DOHH2 (cell line): ENCODE results near the gene RPS6KA2.

Source experiments
- H3F3A ChIP-seq: fragments of 200-600 bp; sonication (generic), shearing (Covaris generic); 2 replicates; pipeline ENCODE4 v1.6.0; 2016; ENCODE audit warnings: antibody characterized with exemption, mild to moderate bottlenecking; ENCODE audit not compliant: control insufficient read depth, insufficient read depth
- H3K27ac ChIP-seq: fragments of 200-600 bp; sonication (generic); 2 replicates; pipeline ENCODE4 v1.5.1; 2014; ENCODE audit warnings: low read depth, mild to moderate bottlenecking, low read length, moderate library complexity
- H3K27me3 ChIP-seq: fragments of 200-600 bp; sonication (generic); 2 replicates; pipeline ENCODE4 v1.6.1; 2014; ENCODE audit warnings: mild to moderate bottlenecking, low read length, mixed read lengths; ENCODE audit not compliant: control insufficient read depth
- H3K36me3 ChIP-seq: fragments of 200-600 bp; sonication (generic); 2 replicates; pipeline ENCODE4 v1.6.1; 2014; ENCODE audit warnings: mild to moderate bottlenecking, low read length, moderate library complexity, mixed read lengths; ENCODE audit not compliant: control insufficient read depth
- H3K4me1 ChIP-seq: fragments of 200-600 bp; sonication (generic); 2 replicates; pipeline ENCODE4 v1.6.1; 2014; ENCODE audit warnings: mild to moderate bottlenecking, low read length, mixed read lengths; ENCODE audit not compliant: control insufficient read depth
- H3K4me2 ChIP-seq: fragments of 200-600 bp; sonication (generic); 2 replicates; pipeline ENCODE4 v1.6.0; 2014; ENCODE audit warnings: mild to moderate bottlenecking, low read length, moderate library complexity
- H3K4me3 ChIP-seq: fragments of 200-600 bp; sonication (generic); 2 replicates; pipeline ENCODE4 v1.5.1; 2014; ENCODE audit warnings: mild to moderate bottlenecking, low read length, mixed read lengths
- H3K79me2 ChIP-seq: fragments of 200-600 bp; sonication (generic); 2 replicates; pipeline ENCODE4 v1.6.1; 2014; ENCODE audit warnings: mild to moderate bottlenecking, low read length, mixed read lengths; ENCODE audit not compliant: control insufficient read depth
- H3K9me2 ChIP-seq: fragments of 200-600 bp; sonication (generic); replicated peaks from 2 replicates; pipeline ENCODE4 v1.6.1; 2014; ENCODE audit warnings: mild to moderate bottlenecking, low read length, mixed read lengths; ENCODE audit not compliant: control insufficient read depth
- H3K9me3 ChIP-seq: fragments of 200-600 bp; sonication (generic); 2 replicates; pipeline ENCODE4 v1.6.1; 2014; ENCODE audit warnings: antibody characterized with exemption, low read length, mixed read lengths; ENCODE audit not compliant: control insufficient read depth, insufficient read depth
- H4K20me1 ChIP-seq: fragments of 200-600 bp; sonication (generic); 2 replicates; pipeline ENCODE4 v1.6.0; 2014; ENCODE audit warnings: low read depth, mild to moderate bottlenecking, antibody characterized with exemption, low read length, moderate library complexity; ENCODE audit not compliant: control insufficient read depth, insufficient read depth
- CTCF ChIP-seq: fragments of 200-600 bp; sonication (generic); IDR thresholded peaks from one replicate; pipeline ENCODE4 v1.5.1; 2014; ENCODE audit warnings: antibody characterized with exemption, mild to moderate bottlenecking, low read depth, low read length; ENCODE audit not compliant: poor library complexity, severe bottlenecking
- EZH2phosphoT487 ChIP-seq: fragments of 200-600 bp; sonication (generic); IDR thresholded peaks from 2 replicates; pipeline ENCODE4 v1.6.1; 2017; ENCODE audit warnings: borderline replicate concordance, mild to moderate bottlenecking, antibody characterized with exemption, low read length, moderate library complexity, mixed read lengths

RPS6KA2 gene

GRCh38 chr6:166433096-166433495 is 194.0 kb downstream of the RPS6KA2 start:
- no peak overlapping the region for H3K4me3 ChIP-seq
- H3K79me2 ChIP-seq, result no peaks in the 10 kb centered on the region
- no peaks in the 10 kb centered on the region for H3K9me3 ChIP-seq
- no peaks in the 10 kb centered on the region for H3K9me2 ChIP-seq
- no peaks in the 10 kb centered on the region for H3K27me3 ChIP-seq
- H3K27ac ChIP-seq, result no peak overlapping the region
- H3K36me3 ChIP-seq, result no peaks in the 10 kb centered on the region; the same call in 1 of the 2 replicates
- no peaks in the 10 kb centered on the region for H3F3A ChIP-seq
- H3K4me1 ChIP-seq, result no peaks in the 10 kb centered on the region
- no peaks in the 10 kb centered on the region for H4K20me1 ChIP-seq
- no peak for TF ChIP-seq EZH2phosphoT487
- no peak for TF ChIP-seq CTCF
- H3K4me2 ChIP-seq, result no peak overlapping the region

- Histone ChIP-seq H3K4me1 (no peaks in the 10 kb centered on the region), H3K79me2 (no peaks in the 10 kb centered on the region), H3K27ac (no peak overlapping the region), H3K4me2 (no peak overlapping the region), H4K20me1 (no peaks in the 10 kb centered on the region), H3F3A (no peaks in the 10 kb centered on the region), H3K4me3 (no peak overlapping the region), H3K9me2 (no peaks in the 10 kb centered on the region), H3K36me3 (no peaks in the 10 kb centered on the region; the same call in 1 of the 2 replicates), H3K27me3 (no peaks in the 10 kb centered on the region), H3K9me3 (no peaks in the 10 kb centered on the region)
- no peak for TF ChIP-seq CTCF
- TF ChIP-seq EZH2phosphoT487, result no peak
Measured at GRCh38 chr6:166430269-166430668, 196.8 kb downstream of the RPS6KA2 start.

DNA sequence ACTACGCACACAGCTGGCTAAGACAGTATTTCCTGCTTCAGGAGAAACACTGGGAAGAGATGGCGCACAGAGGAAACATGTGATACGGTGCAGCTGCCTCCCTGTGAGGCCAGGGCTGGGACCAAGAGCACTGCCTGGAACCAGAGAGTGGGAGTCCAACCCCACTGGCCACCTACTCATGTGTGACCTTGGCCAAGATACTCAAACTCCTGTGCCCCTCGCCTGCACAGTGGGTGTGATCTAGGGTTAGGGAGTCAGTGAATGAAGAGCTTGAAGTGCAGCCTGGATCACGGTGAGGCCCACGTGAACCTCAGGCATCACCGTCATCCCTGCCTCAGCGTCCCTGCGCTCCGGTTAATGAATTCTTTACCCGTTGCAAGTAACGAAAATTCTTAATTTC is 202.6 kb downstream of the RPS6KA2 start:
- TF ChIP-seq EZH2phosphoT487, result no peak
- no peak for TF ChIP-seq CTCF
- Histone ChIP-seq H3K9me2 (no peaks in the 10 kb centered on the region), H3K4me1 (no peaks in the 10 kb centered on the region), H4K20me1 (no peaks in the 10 kb centered on the region), H3K27me3 (no peaks in the 10 kb centered on the region), H3K4me3 (no peak overlapping the region), H3K9me3 (no peaks in the 10 kb centered on the region), H3K36me3 (no peaks in the 10 kb centered on the region), H3F3A (no peaks in the 10 kb centered on the region), H3K79me2 (no peaks in the 10 kb centered on the region), H3K4me2 (no peak overlapping the region), H3K27ac (no peak overlapping the region)

GRCh38 chr6:166423781-166424180 is 203.3 kb downstream of the RPS6KA2 start:
- Histone ChIP-seq H3F3A (no peaks in the 10 kb centered on the region), H3K4me1 (no peaks in the 10 kb centered on the region), H4K20me1 (no peaks in the 10 kb centered on the region), H3K27ac (no peak overlapping the region), H3K9me2 (no peaks in the 10 kb centered on the region), H3K79me2 (no peaks in the 10 kb centered on the region), H3K36me3 (no peaks in the 10 kb centered on the region), H3K4me2 (no peak overlapping the region), H3K27me3 (no peaks in the 10 kb centered on the region), H3K4me3 (no peak overlapping the region), H3K9me3 (no peaks in the 10 kb centered on the region)
- TF ChIP-seq CTCF (no peak), EZH2phosphoT487 (no peak)
